Upper lobe of right lung (tissue), 1 donor: Measurements from ENCODE around the gene EIPR1. TPM values are rescaled to one million over a fixed set of nuclear protein-coding genes. Genes with fewer than 3 reads are reported as not detected.

Experiments used
- ATAC-seq: fragments of 200-7000 bp; cut with Tn5 transposase; one replicate; pipeline ENCODE4 v1.9.1; 2020; ENCODE audit warnings: mild to moderate bottlenecking, moderate library complexity
- DNase-seq: peaks from one replicate; pipeline ENCODE4 v3.0.0-alpha.2; 2020
- H3K27ac ChIP-seq: fragments of 200-600 bp; one replicate; pipeline ENCODE4 v1.8.0; 2022
- H3K27me3 ChIP-seq: fragments of 200-600 bp; one replicate; pipeline ENCODE4 v1.8.0; 2022; ENCODE audit warnings: mild to moderate bottlenecking
- H3K36me3 ChIP-seq: fragments of 200-600 bp; one replicate; pipeline ENCODE4 v1.8.0; 2022
- H3K4me1 ChIP-seq: fragments of 200-600 bp; one replicate; pipeline ENCODE4 v1.8.0; 2022
- H3K4me3 ChIP-seq: fragments of 200-600 bp; one replicate; pipeline ENCODE4 v1.8.0; 2022; ENCODE audit warnings: mild to moderate bottlenecking
- H3K9me3 ChIP-seq: fragments of 200-600 bp; one replicate; pipeline ENCODE4 v1.8.0; 2022
- intact Hi-C: fragments of 100-400 bp; cut with DNase I; formaldehyde crosslinking; loops from one replicate; pipeline ENCODE4 v1.11.0; 2022
- total RNA-seq: library from RNA; stranded (reverse); fragmentation: NEBNext Ultra II Directional; extraction: Animal tissue kit (Norgen Biotek cat#: 25700); gene quantifications from one replicate; pipeline ENCODE4 v1.2.1, GENCODE V29; 2021
- TF ChIP-seq, protein P1 (sequence below): fragments of 200-600 bp; IDR thresholded peaks from one replicate; pipeline ENCODE4 v1.8.0; 2022; ENCODE audit warnings: antibody characterized with exemption
- donor health status: DM: no; HTN: yes; CAD: no; lungs with severe emphysema.

Gene EIPR1
- total RNA-seq, 1 donor from 2014 or later: 16.6 TPM

DNA sequence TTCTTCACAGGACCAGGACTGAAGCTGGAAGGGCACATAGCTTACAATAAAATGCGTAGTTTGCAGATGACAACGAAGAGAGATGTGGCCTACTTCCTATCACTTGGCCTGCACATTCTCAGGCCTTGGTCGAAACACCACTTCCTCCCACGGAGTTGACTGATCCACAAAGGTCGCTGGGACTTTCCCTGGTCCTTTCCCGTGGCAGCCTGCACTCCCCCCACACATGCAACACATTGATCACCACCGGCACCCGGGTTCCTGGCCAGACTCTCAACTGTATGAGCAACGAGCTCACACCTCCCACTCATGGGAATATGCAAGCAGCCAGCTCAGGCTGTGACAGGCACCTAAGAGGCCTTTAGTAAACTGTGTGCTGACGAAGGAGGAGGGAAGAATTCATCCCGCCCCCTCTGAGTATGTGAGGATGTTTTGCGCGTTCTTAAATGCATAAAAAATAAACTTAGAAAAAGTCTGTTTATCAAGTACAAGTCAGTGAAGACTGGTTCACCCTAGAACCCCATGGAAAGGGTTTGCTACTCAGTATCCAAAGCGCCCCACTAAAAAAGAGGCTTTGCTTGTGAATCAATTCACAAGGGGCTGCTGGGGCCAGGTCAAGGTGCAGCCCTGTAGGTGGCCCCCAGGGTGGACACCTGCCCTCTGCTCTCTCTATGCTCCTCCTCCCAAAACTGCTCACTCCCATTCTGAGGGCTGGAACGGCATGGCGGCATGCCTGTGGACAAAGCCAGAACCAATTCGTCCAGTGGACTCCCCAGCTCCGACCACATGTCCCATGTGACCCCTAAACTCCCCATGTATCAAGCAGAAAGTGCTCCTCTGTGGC is 154.3 kb downstream of the EIPR1 start:
- Histone ChIP-seq H3K4me3 (no peak overlapping the region), H3K27ac (no peak overlapping the region), H3K9me3 (no peaks in the 10 kb centered on the region), H3K4me1 (no peaks in the 10 kb centered on the region), H3K27me3 (no peaks in the 10 kb centered on the region), H3K36me3 (no peaks in the 10 kb centered on the region)
- intact Hi-C loops: no loop called here
- no peak for DNase-seq
- peak; percentile 16 for ATAC-seq
- TF ChIP-seq, protein P1, sequence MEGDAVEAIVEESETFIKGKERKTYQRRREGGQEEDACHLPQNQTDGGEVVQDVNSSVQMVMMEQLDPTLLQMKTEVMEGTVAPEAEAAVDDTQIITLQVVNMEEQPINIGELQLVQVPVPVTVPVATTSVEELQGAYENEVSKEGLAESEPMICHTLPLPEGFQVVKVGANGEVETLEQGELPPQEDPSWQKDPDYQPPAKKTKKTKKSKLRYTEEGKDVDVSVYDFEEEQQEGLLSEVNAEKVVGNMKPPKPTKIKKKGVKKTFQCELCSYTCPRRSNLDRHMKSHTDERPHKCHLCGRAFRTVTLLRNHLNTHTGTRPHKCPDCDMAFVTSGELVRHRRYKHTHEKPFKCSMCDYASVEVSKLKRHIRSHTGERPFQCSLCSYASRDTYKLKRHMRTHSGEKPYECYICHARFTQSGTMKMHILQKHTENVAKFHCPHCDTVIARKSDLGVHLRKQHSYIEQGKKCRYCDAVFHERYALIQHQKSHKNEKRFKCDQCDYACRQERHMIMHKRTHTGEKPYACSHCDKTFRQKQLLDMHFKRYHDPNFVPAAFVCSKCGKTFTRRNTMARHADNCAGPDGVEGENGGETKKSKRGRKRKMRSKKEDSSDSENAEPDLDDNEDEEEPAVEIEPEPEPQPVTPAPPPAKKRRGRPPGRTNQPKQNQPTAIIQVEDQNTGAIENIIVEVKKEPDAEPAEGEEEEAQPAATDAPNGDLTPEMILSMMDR: no peak

DNA sequence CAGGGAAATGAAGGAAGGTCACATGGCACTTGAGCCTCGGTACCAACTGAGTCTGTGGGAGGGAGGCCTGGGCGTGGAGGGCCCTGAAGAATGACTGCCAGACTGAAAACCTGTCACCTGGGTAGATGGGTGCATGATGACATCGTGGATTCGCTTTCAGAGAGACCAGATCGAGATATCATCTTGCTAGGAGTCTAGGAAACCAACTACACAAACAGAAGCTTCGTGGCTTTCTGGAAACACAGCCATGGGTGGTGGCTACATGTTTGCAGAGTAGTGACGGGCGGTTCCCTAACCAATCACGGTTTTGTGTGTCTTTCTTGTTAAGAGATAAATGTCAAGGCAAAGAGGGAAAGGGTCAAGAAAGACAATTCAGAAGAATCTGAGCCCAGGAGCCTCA is 155.0 kb downstream of the EIPR1 start:
- DNase-seq (no peak), ATAC-seq (no peak)
- Histone ChIP-seq H3K9me3 (no peaks in the 10 kb centered on the region), H3K27ac (no peak overlapping the region), H3K36me3 (no peaks in the 10 kb centered on the region), H3K4me1 (no peaks in the 10 kb centered on the region), H3K4me3 (no peak overlapping the region), H3K27me3 (no peaks in the 10 kb centered on the region)
- intact Hi-C loops: no loop called here
- TF ChIP-seq, protein P1: no peak

DNA sequence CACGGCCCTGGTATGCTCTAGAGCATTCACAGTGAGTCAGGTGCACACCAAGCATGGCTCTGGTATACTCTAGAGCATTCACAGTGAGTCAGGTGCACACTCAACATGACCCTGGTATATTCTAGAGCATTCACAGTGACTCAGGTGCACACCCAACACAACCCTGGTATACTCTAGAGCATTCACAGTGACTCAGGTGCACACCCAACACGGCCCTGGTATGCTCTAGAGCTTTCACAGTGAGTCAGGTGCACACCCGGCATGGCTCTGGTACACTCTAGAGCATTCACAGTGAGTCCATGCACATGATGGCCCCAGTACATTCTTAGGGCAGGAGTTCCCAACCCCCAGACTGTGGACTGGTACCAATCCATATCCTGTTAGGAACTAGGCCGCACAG is 158.1 kb downstream of the EIPR1 start:
- no peaks in the 10 kb centered on the region for H3K36me3 ChIP-seq
- H3K27ac ChIP-seq: no peak overlapping the region
- TF ChIP-seq, protein P1: no peak
- no peak overlapping the region for H3K4me3 ChIP-seq
- no peaks in the 10 kb centered on the region for H3K27me3 ChIP-seq
- intact Hi-C loops: no loop called here
- H3K4me1 ChIP-seq: no peaks in the 10 kb centered on the region
- no peaks in the 10 kb centered on the region for H3K9me3 ChIP-seq
- no peak for DNase-seq
- no peak for ATAC-seq

DNA sequence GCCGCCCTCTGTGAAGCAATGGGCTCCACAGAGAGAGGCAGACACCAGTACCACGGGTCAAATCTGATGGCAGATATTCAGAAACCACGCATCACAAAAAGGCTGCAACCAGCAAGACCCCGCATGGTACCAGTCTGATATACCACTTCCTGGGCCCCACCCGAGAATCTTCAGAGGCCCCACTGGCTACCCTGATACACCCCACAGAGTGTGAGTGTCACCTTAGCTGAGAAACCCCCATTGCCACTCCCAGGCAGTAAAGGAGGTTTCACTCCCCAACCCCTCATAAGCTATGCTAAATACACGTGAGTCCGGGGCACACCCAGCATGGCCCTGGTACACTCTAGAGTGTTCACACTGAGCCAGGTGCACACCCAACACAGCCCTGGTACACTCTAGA is 160.0 kb downstream of the EIPR1 start:
- Histone ChIP-seq H3K27me3 (no peaks in the 10 kb centered on the region), H3K4me1 (no peaks in the 10 kb centered on the region), H3K36me3 (no peaks in the 10 kb centered on the region), H3K4me3 (no peak overlapping the region), H3K9me3 (no peaks in the 10 kb centered on the region), H3K27ac (no peak overlapping the region)
- TF ChIP-seq, protein P1: no peak
- ATAC-seq: no peak
- intact Hi-C loops: no loop called here
- DNase-seq: no peak

DNA sequence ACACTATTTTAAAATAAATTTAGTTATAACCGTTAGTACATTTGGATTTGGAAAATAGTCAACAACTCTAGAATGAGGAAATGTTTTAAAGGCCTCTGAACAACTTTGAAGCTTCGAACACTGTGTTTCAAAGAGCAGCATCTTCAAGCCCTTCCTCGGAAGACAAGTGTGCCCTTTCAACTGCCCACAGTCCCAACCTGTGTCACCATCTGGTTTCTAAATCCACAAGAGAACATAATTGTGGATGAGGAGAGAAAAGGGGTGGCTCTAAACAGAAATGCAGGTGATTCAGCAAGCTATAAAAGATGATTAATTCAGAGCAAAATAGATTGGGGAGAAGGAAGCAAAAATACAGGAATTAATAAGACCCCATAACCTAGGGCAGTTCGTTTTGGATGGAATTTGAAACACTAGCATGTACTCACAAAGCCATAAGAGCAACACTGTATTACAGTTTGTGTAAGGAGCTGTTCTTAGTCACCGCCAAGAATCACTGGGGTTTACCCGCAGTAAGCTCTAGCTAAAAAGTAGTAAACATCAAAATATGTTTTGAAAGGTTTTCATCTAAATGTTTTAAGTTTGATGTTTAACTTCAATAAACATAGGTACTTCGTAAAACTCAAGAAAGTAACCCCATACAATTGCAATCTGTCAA is 160.7 kb downstream of the EIPR1 start:
- ATAC-seq (no peak), DNase-seq (no peak)
- intact Hi-C loops: no loop called here
- Histone ChIP-seq H3K27ac (no peak overlapping the region), H3K4me1 (no peaks in the 10 kb centered on the region), H3K9me3 (no peaks in the 10 kb centered on the region), H3K27me3 (no peaks in the 10 kb centered on the region), H3K36me3 (no peaks in the 10 kb centered on the region), H3K4me3 (no peak overlapping the region)
- TF ChIP-seq, protein P1: no peak
